Activated naive CD8-positive, alpha-beta T cell treated with anti-CD3 and anti-CD28 coated beads, Interleukin-2, amount 50 U/mL, for 24 hours (primary cell): ENCODE data around the gene ZFHX3.
A peak's percentile ranks its signal among the peaks of the same experiment; 100 is the strongest.
"Not testable (repeated sequence)": the region's sequence is repeated elsewhere in the genome, so short reads cannot be mapped to it uniquely, and the experiment has no call there.

Experiments used
- ATAC-seq: fragments of 150-1000 bp; cut with Tn5 transposase; one replicate; pipeline ENCODE4 v1.10.0; 2021
- DNase-seq: peaks from one replicate; pipeline ENCODE4 v3.0.0; 2021
- H3K27ac Mint-ChIP-seq: one replicate; pipeline ENCODE4 v1.8.0; 2021; ENCODE audit warnings: mild to moderate bottlenecking, mixed read lengths
- H3K27me3 Mint-ChIP-seq: one replicate; pipeline ENCODE4 v1.8.0; 2021; ENCODE audit warnings: mixed read lengths
- H3K36me3 Mint-ChIP-seq: one replicate; pipeline ENCODE4 v1.8.0; 2021; ENCODE audit warnings: low read depth, mixed read lengths
- H3K4me1 Mint-ChIP-seq: one replicate; pipeline ENCODE4 v1.8.0; 2021; ENCODE audit warnings: mixed read lengths
- H3K4me3 Mint-ChIP-seq: one replicate; pipeline ENCODE4 v1.8.0; 2021; ENCODE audit warnings: mild to moderate bottlenecking, moderate library complexity, mixed read lengths
- H3K9me3 Mint-ChIP-seq: one replicate; pipeline ENCODE4 v1.8.0; 2021; ENCODE audit warnings: mixed read lengths

ZFHX3 gene

GRCh38 chr16:72999541-73000019 is 48.3 kb downstream of the ZFHX3 start:
- DNase-seq (no peak), ATAC-seq (no peak)
- no peak overlapping the region for H3K27ac Mint-ChIP-seq
- H3K36me3 Mint-ChIP-seq, result no peaks in the 10 kb centered on the region
- H3K9me3 Mint-ChIP-seq, result no peaks in the 10 kb centered on the region
- no peaks in the 10 kb centered on the region for H3K27me3 Mint-ChIP-seq
- no peaks in the 10 kb centered on the region for H3K4me1 Mint-ChIP-seq
- H3K4me3 Mint-ChIP-seq, result no peak overlapping the region

- Mint-ChIP-seq H3K27me3 (no peaks in the 10 kb centered on the region), H3K4me1 (no peaks in the 10 kb centered on the region), H3K36me3 (no peaks in the 10 kb centered on the region), H3K27ac (no peak overlapping the region), H3K9me3 (no peaks in the 10 kb centered on the region), H3K4me3 (no peak overlapping the region)
- ATAC-seq (peak; percentile 28), DNase-seq (no peak)
Measured at GRCh38 chr16:72997141-72997542, 50.8 kb downstream of the ZFHX3 start.

GRCh38 chr16:72996291-72997062 is 51.5 kb downstream of the ZFHX3 start:
- no peaks in the 10 kb centered on the region for H3K9me3 Mint-ChIP-seq
- H3K4me1 Mint-ChIP-seq, result no peaks in the 10 kb centered on the region
- DNase-seq (no peak), ATAC-seq (no peak)
- no peak overlapping the region for H3K27ac Mint-ChIP-seq
- no peak overlapping the region for H3K4me3 Mint-ChIP-seq
- H3K36me3 Mint-ChIP-seq, result no peaks in the 10 kb centered on the region
- no peaks in the 10 kb centered on the region for H3K27me3 Mint-ChIP-seq

GRCh38 chr16:72995882-72996270 is 52.1 kb downstream of the ZFHX3 start:
- not testable (repeated sequence) for H3K27me3 Mint-ChIP-seq, H3K27ac Mint-ChIP-seq, H3K9me3 Mint-ChIP-seq, DNase-seq, H3K4me3 Mint-ChIP-seq, H3K36me3 Mint-ChIP-seq, ATAC-seq, H3K4me1 Mint-ChIP-seq

GRCh38 chr16:72995151-72995881 is 52.6 kb downstream of the ZFHX3 start:
- Mint-ChIP-seq H3K4me3 (no peak overlapping the region), H3K27ac (no peak overlapping the region), H3K27me3 (no peaks in the 10 kb centered on the region), H3K36me3 (no peaks in the 10 kb centered on the region), H3K9me3 (no peaks in the 10 kb centered on the region), H3K4me1 (peaks cover 2% of the 10 kb centered on the region)
- DNase-seq (peak; percentile 24), ATAC-seq (no peak)

GRCh38 chr16:72992142-72992601 is 55.8 kb downstream of the ZFHX3 start:
- Mint-ChIP-seq H3K36me3 (no peaks in the 10 kb centered on the region), H3K27me3 (no peaks in the 10 kb centered on the region), H3K4me1 (peaks cover 7% of the 10 kb centered on the region), H3K9me3 (no peaks in the 10 kb centered on the region), H3K4me3 (no peak overlapping the region), H3K27ac (no peak overlapping the region)
- ATAC-seq (no peak), DNase-seq (no peak)

- ATAC-seq (no peak), DNase-seq (no peak)
- H3K27ac Mint-ChIP-seq, result no peak overlapping the region
- no peak overlapping the region for H3K4me3 Mint-ChIP-seq
- H3K36me3 Mint-ChIP-seq, result no peaks in the 10 kb centered on the region
- no peaks in the 10 kb centered on the region for H3K27me3 Mint-ChIP-seq
- H3K9me3 Mint-ChIP-seq, result no peaks in the 10 kb centered on the region
- peaks cover 7% of the 10 kb centered on the region for H3K4me1 Mint-ChIP-seq
Measured at GRCh38 chr16:72991644-72992043, 56.3 kb downstream of the ZFHX3 start.

GRCh38 chr16:72991211-72991610 is 56.7 kb downstream of the ZFHX3 start:
- Mint-ChIP-seq H3K4me3 (no peak overlapping the region), H3K27ac (no peak overlapping the region), H3K4me1 (peaks cover 7% of the 10 kb centered on the region), H3K27me3 (no peaks in the 10 kb centered on the region), H3K36me3 (no peaks in the 10 kb centered on the region), H3K9me3 (no peaks in the 10 kb centered on the region)
- ATAC-seq (no peak), DNase-seq (no peak)

GRCh38 chr16:72990571-72990970 is 57.4 kb downstream of the ZFHX3 start:
- no peaks in the 10 kb centered on the region for H3K36me3 Mint-ChIP-seq
- DNase-seq (no peak), ATAC-seq (no peak)
- peaks cover 7% of the 10 kb centered on the region for H3K4me1 Mint-ChIP-seq
- H3K9me3 Mint-ChIP-seq, result no peaks in the 10 kb centered on the region
- no peak overlapping the region for H3K4me3 Mint-ChIP-seq
- H3K27ac Mint-ChIP-seq, result no peak overlapping the region
- no peaks in the 10 kb centered on the region for H3K27me3 Mint-ChIP-seq

- no peak for DNase-seq
- no peaks in the 10 kb centered on the region for H3K9me3 Mint-ChIP-seq
- no peaks in the 10 kb centered on the region for H3K27me3 Mint-ChIP-seq
- no peak overlapping the region for H3K27ac Mint-ChIP-seq
- no peaks in the 10 kb centered on the region for H3K36me3 Mint-ChIP-seq
- ATAC-seq, result peak; percentile 59
- H3K4me3 Mint-ChIP-seq, result no peak overlapping the region
- H3K4me1 Mint-ChIP-seq, result peaks cover 7% of the 10 kb centered on the region
Measured at GRCh38 chr16:72989579-72990551, 58.1 kb downstream of the ZFHX3 start.

- H3K27me3 Mint-ChIP-seq, H3K36me3 Mint-ChIP-seq, H3K9me3 Mint-ChIP-seq, H3K27ac Mint-ChIP-seq, H3K4me3 Mint-ChIP-seq, DNase-seq, ATAC-seq, H3K4me1 Mint-ChIP-seq: not testable (repeated sequence)
Measured at GRCh38 chr16:72989203-72989578, 58.7 kb downstream of the ZFHX3 start.

GRCh38 chr16:72988569-72988968 is 59.4 kb downstream of the ZFHX3 start:
- DNase-seq (no peak), ATAC-seq (no peak)
- Mint-ChIP-seq H3K27me3 (no peaks in the 10 kb centered on the region), H3K36me3 (no peaks in the 10 kb centered on the region), H3K27ac (no peak overlapping the region), H3K9me3 (no peaks in the 10 kb centered on the region), H3K4me1 (peaks cover 7% of the 10 kb centered on the region), H3K4me3 (no peak overlapping the region)

GRCh38 chr16:72987480-72987901 is 60.4 kb downstream of the ZFHX3 start:
- no peaks in the 10 kb centered on the region for H3K36me3 Mint-ChIP-seq
- no peak overlapping the region for H3K4me3 Mint-ChIP-seq
- no peaks in the 10 kb centered on the region for H3K27me3 Mint-ChIP-seq
- no peak for DNase-seq
- no peaks in the 10 kb centered on the region for H3K9me3 Mint-ChIP-seq
- no peak overlapping the region for H3K27ac Mint-ChIP-seq
- ATAC-seq, result no peak
- peaks cover 7% of the 10 kb centered on the region for H3K4me1 Mint-ChIP-seq

- Mint-ChIP-seq H3K9me3 (no peaks in the 10 kb centered on the region), H3K27me3 (no peaks in the 10 kb centered on the region), H3K4me3 (no peak overlapping the region), H3K4me1 (peaks cover 7% of the 10 kb centered on the region), H3K27ac (no peak overlapping the region), H3K36me3 (no peaks in the 10 kb centered on the region)
- DNase-seq (no peak), ATAC-seq (no peak)
Measured at GRCh38 chr16:72985995-72986394, 61.9 kb downstream of the ZFHX3 start.
